Measurements from ENCODE around the gene NRG2.

Gene NRG2

GRCh38 chr5:140056880-140057279 is 13.8 kb upstream of the NRG2 start:
- Histone ChIP-seq H3K4me1 (ENCODE audit: control insufficient read depth, insufficient read depth, low read length) (no peaks in the 10 kb centered on the region), H3K9me3 (ENCODE audit: control insufficient read depth, low read length) (no peaks in the 10 kb centered on the region), H3K4me3 (ENCODE audit: low read length) (no peak overlapping the region), H3K9ac (ENCODE audit: low read length) (no peak overlapping the region), H3K36me3 (ENCODE audit: control insufficient read depth, insufficient read depth, low read length) (no peaks in the 10 kb centered on the region), H3K27me3 (ENCODE audit: control insufficient read depth, insufficient read depth, low read length) (peaks cover 6% of the 10 kb centered on the region)

GRCh38 chr5:140055152-140055551 is 12.1 kb upstream of the NRG2 start:
- no peak overlapping the region for H3K9ac ChIP-seq (ENCODE audit: low read length)
- no peaks in the 10 kb centered on the region for H3K36me3 ChIP-seq (ENCODE audit: control insufficient read depth, insufficient read depth, low read length)
- no peak overlapping the region for H3K4me3 ChIP-seq (ENCODE audit: low read length)
- H3K27me3 ChIP-seq (ENCODE audit: control insufficient read depth, insufficient read depth, low read length) = peaks cover 6% of the 10 kb centered on the region
- no peaks in the 10 kb centered on the region for H3K9me3 ChIP-seq (ENCODE audit: control insufficient read depth, low read length)
- no peaks in the 10 kb centered on the region for H3K4me1 ChIP-seq (ENCODE audit: control insufficient read depth, insufficient read depth, low read length)

GRCh38 chr5:140054086-140054689 is 11.1 kb upstream of the NRG2 start:
- no peak overlapping the region for H3K9ac ChIP-seq (ENCODE audit: low read length)
- peaks cover 6% of the 10 kb centered on the region for H3K27me3 ChIP-seq (ENCODE audit: control insufficient read depth, insufficient read depth, low read length)
- no peaks in the 10 kb centered on the region for H3K9me3 ChIP-seq (ENCODE audit: control insufficient read depth, low read length)
- no peaks in the 10 kb centered on the region for H3K36me3 ChIP-seq (ENCODE audit: control insufficient read depth, insufficient read depth, low read length)
- no peaks in the 10 kb centered on the region for H3K4me1 ChIP-seq (ENCODE audit: control insufficient read depth, insufficient read depth, low read length)
- H3K4me3 ChIP-seq (ENCODE audit: low read length) = no peak overlapping the region

- H3K36me3 ChIP-seq (ENCODE audit: control insufficient read depth, insufficient read depth, low read length) = no peaks in the 10 kb centered on the region
- H3K9me3 ChIP-seq (ENCODE audit: control insufficient read depth, low read length) = no peaks in the 10 kb centered on the region
- no peak overlapping the region for H3K4me3 ChIP-seq (ENCODE audit: low read length)
- no peak overlapping the region for H3K9ac ChIP-seq (ENCODE audit: low read length)
- no peaks in the 10 kb centered on the region for H3K27me3 ChIP-seq (ENCODE audit: control insufficient read depth, insufficient read depth, low read length)
- H3K4me1 ChIP-seq (ENCODE audit: control insufficient read depth, insufficient read depth, low read length) = no peaks in the 10 kb centered on the region
Observed at GRCh38 chr5:140051950-140052349, 8.9 kb upstream of the NRG2 start.

GRCh38 chr5:140049713-140050112 is 6.6 kb upstream of the NRG2 start:
- no peaks in the 10 kb centered on the region for H3K36me3 ChIP-seq (ENCODE audit: control insufficient read depth, insufficient read depth, low read length)
- H3K9ac ChIP-seq (ENCODE audit: low read length) = no peak overlapping the region
- H3K27me3 ChIP-seq (ENCODE audit: control insufficient read depth, insufficient read depth, low read length) = peaks cover 12% of the 10 kb centered on the region
- no peaks in the 10 kb centered on the region for H3K4me1 ChIP-seq (ENCODE audit: control insufficient read depth, insufficient read depth, low read length)
- H3K9me3 ChIP-seq (ENCODE audit: control insufficient read depth, low read length) = no peaks in the 10 kb centered on the region
- H3K4me3 ChIP-seq (ENCODE audit: low read length) = no peak overlapping the region

GRCh38 chr5:140049205-140049604 is 6.1 kb upstream of the NRG2 start:
- no peak overlapping the region for H3K9ac ChIP-seq (ENCODE audit: low read length)
- H3K4me1 ChIP-seq (ENCODE audit: control insufficient read depth, insufficient read depth, low read length) = no peaks in the 10 kb centered on the region
- H3K9me3 ChIP-seq (ENCODE audit: control insufficient read depth, low read length) = no peaks in the 10 kb centered on the region
- H3K4me3 ChIP-seq (ENCODE audit: low read length) = no peak overlapping the region
- no peaks in the 10 kb centered on the region for H3K36me3 ChIP-seq (ENCODE audit: control insufficient read depth, insufficient read depth, low read length)
- peaks cover 17% of the 10 kb centered on the region for H3K27me3 ChIP-seq (ENCODE audit: control insufficient read depth, insufficient read depth, low read length)

GRCh38 chr5:140044041-140044440 is 942 bp upstream of the NRG2 start:
- peaks cover 19% of the 10 kb centered on the region for H3K4me1 ChIP-seq (ENCODE audit: control insufficient read depth, insufficient read depth, low read length)
- H3K4me3 ChIP-seq (ENCODE audit: low read length) = no peak overlapping the region
- H3K9ac ChIP-seq (ENCODE audit: low read length) = no peak overlapping the region
- H3K27me3 ChIP-seq (ENCODE audit: control insufficient read depth, insufficient read depth, low read length) = peaks cover 56% of the 10 kb centered on the region
- no peaks in the 10 kb centered on the region for H3K36me3 ChIP-seq (ENCODE audit: control insufficient read depth, insufficient read depth, low read length)
- H3K9me3 ChIP-seq (ENCODE audit: control insufficient read depth, low read length) = no peaks in the 10 kb centered on the region

GRCh38 chr5:140043508-140043872 is 391 bp upstream of the NRG2 start:
- no peak overlapping the region for H3K9ac ChIP-seq (ENCODE audit: low read length)
- H3K4me3 ChIP-seq (ENCODE audit: low read length) = no peak overlapping the region
- peaks cover 24% of the 10 kb centered on the region for H3K4me1 ChIP-seq (ENCODE audit: control insufficient read depth, insufficient read depth, low read length)
- H3K36me3 ChIP-seq (ENCODE audit: control insufficient read depth, insufficient read depth, low read length) = no peaks in the 10 kb centered on the region
- peaks cover 56% of the 10 kb centered on the region for H3K27me3 ChIP-seq (ENCODE audit: control insufficient read depth, insufficient read depth, low read length)
- H3K9me3 ChIP-seq (ENCODE audit: control insufficient read depth, low read length) = no peaks in the 10 kb centered on the region

GRCh38 chr5:140042393-140042642 is 781 bp downstream of the NRG2 start:
- Histone ChIP-seq H3K9me3 (ENCODE audit: control insufficient read depth, low read length) (no peaks in the 10 kb centered on the region), H3K9ac (ENCODE audit: low read length) (no peak overlapping the region), H3K4me1 (ENCODE audit: control insufficient read depth, insufficient read depth, low read length) (peaks cover 27% of the 10 kb centered on the region), H3K36me3 (ENCODE audit: control insufficient read depth, insufficient read depth, low read length) (no peaks in the 10 kb centered on the region), H3K27me3 (ENCODE audit: control insufficient read depth, insufficient read depth, low read length) (peaks cover 56% of the 10 kb centered on the region), H3K4me3 (ENCODE audit: low read length) (no peak overlapping the region)

- H3K27me3 ChIP-seq (ENCODE audit: control insufficient read depth, insufficient read depth, low read length) = peaks cover 56% of the 10 kb centered on the region
- peaks cover 27% of the 10 kb centered on the region for H3K4me1 ChIP-seq (ENCODE audit: control insufficient read depth, insufficient read depth, low read length)
- no peaks in the 10 kb centered on the region for H3K9me3 ChIP-seq (ENCODE audit: control insufficient read depth, low read length)
- no peak overlapping the region for H3K4me3 ChIP-seq (ENCODE audit: low read length)
- H3K9ac ChIP-seq (ENCODE audit: low read length) = no peak overlapping the region
- H3K36me3 ChIP-seq (ENCODE audit: control insufficient read depth, insufficient read depth, low read length) = no peaks in the 10 kb centered on the region
Observed at GRCh38 chr5:140041492-140042392, 1.4 kb downstream of the NRG2 start.

- Histone ChIP-seq H3K4me3 (ENCODE audit: low read length) (no peak overlapping the region), H3K27me3 (ENCODE audit: control insufficient read depth, insufficient read depth, low read length) (peaks cover 56% of the 10 kb centered on the region), H3K9me3 (ENCODE audit: control insufficient read depth, low read length) (no peaks in the 10 kb centered on the region), H3K4me1 (ENCODE audit: control insufficient read depth, insufficient read depth, low read length) (peaks cover 27% of the 10 kb centered on the region), H3K9ac (ENCODE audit: low read length) (no peak overlapping the region), H3K36me3 (ENCODE audit: control insufficient read depth, insufficient read depth, low read length) (no peaks in the 10 kb centered on the region)
Observed at GRCh38 chr5:140041099-140041491, 2.0 kb downstream of the NRG2 start.

- no peaks in the 10 kb centered on the region for H3K36me3 ChIP-seq (ENCODE audit: control insufficient read depth, insufficient read depth, low read length)
- no peaks in the 10 kb centered on the region for H3K9me3 ChIP-seq (ENCODE audit: control insufficient read depth, low read length)
- H3K27me3 ChIP-seq (ENCODE audit: control insufficient read depth, insufficient read depth, low read length) = peaks cover 50% of the 10 kb centered on the region
- no peak overlapping the region for H3K9ac ChIP-seq (ENCODE audit: low read length)
- no peak overlapping the region for H3K4me3 ChIP-seq (ENCODE audit: low read length)
- peaks cover 27% of the 10 kb centered on the region for H3K4me1 ChIP-seq (ENCODE audit: control insufficient read depth, insufficient read depth, low read length)
Observed at GRCh38 chr5:140040358-140040757, 2.7 kb downstream of the NRG2 start.

All from mucosa of stomach (tissue), 1 donor.